Stimulated activated CD4-positive, alpha-beta T cell treated with anti-CD3 and anti-CD28 coated beads, Interleukin-1b, Interleukin-23, amount 100 ng/mL, for 24 hours (primary cell): ENCODE data around the gene POLE.

Experiments used
- DNase-seq, 4 experiments: peaks; one replicate each; pipeline ENCODE4 v3.0.0-alpha.2; 2020; ENCODE audit warnings: low read depth in 4 of 4, low spot score in 1 of 4

The POLE gene

DNA sequence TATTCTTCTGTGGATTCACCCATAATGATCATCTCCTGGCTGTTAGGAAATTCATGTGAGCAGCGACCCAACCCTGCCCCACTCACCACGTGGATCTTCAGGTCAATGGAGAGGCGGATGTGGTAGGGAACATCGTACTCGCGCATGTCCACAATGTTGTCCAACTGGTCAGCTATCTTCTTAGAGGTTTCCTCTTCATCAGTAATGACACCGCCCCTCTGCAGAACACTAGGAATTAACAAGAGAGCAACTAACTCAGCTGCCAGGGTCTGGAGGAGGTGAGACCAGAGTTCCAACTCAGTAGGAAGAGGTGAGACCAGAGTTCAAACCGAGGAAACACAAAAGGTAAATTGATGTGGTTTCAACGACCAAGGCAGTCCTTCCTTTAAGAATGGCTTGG lies 9.7 kb downstream of the POLE start:
- DNase-seq, result no peak

DNA sequence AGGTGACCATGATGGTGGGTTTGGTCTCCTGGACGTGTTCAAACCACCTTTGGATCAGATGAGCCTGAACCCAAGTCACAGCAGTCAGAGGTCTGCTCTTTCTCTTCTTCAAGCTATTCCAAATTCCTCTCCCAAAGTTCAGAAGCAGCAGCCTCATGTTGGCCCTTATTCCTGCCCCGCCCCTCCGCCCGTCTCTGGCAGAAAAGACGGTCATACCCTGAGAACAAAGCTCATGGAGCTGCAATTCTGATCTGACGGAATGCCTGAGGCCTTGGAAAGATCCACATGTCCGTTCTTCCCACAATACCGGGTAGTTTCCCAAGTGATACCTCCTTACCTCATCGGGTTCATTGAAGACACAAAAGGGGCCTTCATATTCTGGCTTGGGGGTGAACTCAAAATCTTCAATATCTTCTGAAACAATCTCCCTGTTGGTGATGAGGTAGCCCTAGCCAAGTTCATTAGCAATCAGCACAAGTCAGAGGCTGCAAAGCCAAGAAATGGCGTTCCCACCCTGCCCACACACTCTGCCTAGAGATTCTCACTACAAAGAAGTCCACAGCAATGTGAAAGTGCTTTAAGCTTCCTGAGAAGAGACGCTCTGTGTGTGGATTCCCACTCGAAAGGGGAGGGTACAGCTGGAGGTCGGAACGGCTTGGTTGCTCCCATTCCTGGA lies 11.2 kb downstream of the POLE start:
- no peak for DNase-seq

DNA sequence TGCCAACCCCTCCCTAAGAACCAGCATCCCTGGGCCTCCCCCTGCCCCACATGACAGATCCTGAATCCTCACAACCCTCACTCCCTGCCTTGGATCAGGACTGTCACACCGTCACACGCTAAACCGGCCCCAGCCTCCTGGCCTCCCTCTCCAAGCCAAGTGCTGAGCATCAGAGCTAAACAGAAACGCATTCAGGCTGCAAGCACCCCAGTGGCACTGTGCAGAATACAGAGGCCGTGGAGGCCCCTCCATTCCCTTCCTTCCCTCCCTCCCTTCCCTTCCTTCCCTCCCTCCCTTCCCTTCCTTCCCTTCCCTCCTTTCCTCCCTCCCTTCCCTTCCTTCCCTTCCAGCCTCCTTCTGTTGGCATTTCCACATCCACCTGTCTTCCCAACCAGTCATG lies 12.6 kb downstream of the POLE start:
- no peak for DNase-seq

DNA sequence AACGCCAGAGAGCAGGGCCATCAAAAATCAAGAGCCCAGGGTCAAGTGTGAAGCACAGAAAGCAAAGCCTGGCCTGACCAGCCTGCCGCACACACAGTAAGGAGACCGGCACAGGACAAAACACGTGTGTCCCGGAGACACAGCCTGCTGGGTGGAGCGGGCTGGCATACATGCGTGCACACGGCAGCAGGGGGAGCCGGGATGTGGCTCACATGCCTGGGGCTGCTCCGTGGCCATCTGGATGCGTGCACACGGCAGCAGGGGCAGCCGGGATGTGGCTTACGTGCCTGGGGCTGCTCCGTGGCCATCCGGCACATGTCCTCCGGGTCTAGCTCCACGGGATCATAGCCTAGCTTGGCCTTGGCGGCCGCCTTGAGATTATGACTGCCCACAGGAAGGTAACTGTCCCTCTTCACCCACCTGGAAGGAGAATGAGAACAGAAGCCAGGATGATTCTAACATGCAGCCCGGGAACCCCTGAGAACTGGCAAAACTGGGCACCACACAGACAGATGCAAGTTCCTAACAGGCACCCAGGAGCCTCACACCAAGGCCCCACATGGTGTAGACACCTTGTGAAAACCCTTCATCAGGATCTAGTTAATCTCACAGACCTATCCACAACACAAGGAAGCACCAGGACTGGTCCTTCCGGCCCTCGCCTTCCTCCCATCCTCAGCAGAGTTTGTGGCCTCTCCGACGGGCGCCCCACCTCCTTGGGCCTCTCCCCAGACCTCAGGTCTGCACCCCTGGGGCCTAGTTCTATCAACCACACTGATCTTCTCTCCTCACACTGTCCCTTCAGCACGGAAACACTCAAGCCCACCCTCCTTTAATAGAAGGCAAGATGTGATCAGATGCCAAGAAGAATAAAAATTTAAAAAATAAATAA lies 13.6 kb downstream of the POLE start:
- DNase-seq, result no peak

DNA sequence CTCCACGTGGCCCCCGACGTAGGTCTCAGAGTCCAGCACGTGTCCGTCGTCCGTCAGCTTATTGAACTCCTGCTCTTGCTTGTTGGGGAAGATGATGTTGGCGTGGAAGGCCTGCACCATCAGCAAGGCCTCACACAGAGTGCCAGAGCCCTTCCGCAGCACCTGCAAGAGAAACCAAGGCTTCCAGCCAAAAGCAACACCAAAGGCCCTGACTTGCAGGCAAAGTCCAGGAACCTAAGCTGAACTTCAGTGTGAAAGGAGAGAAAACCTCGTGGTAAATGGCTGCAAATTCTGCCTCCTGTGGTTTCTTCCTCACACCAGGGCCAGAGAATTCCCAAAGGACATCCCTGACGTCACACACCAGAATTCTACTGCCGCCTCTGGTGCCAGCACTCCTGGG lies 14.5 kb downstream of the POLE start:
- no peak for DNase-seq

DNA sequence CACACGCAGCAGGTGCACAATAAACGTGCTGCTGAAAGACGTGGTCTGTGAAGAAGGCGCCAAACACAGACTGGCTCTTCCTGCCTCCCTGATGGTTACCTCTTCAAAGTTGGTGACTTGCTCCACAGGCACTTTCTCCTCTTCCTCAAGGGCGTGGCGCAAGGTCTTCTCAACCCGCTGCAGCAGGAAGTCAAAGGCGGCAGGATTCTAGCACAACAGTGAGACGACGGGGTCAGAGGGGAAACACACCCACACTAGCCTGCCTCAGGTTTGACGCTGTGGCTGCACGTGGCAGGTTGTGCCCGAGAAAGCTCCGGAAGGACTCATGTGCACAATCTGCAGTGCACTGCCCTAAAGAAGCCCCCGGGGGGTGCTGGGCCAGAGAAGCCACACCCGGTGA lies 15.0 kb downstream of the POLE start:
- DNase-seq, result no peak

DNA sequence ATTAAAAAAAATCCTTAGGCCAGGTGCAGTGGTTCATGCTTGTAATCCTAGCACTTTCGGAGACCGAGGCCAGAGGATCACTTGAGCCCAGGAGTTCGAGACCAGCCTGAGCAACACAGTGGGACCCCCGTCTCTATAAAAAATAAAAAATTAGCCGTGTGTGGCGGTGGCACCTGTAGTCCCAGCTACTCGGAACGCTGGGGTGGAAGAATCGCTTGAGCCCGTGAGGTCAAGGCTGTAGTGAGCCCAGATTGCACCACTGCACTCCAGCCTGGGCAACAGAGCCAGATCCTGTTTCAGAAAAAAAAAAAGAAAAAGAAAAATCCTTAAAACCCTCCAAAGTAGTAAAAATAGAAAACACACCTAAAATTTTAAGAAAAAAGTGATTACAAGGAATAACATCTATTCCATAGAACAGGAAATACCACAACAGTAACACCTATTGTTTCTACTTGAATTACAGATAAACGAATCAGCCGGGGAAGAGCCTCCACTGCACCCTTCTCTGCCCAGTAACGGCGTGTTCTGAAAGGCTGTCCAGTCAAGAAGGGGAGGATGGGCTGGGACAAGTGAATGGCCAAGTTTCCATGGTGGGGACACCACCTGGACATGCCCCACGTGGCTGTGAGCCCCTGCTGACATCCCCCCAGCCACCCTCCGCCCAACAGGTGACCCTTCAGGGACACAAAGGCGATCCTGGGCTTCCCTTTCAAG lies 17.8 kb downstream of the POLE start:
- DNase-seq, result no peak

DNA sequence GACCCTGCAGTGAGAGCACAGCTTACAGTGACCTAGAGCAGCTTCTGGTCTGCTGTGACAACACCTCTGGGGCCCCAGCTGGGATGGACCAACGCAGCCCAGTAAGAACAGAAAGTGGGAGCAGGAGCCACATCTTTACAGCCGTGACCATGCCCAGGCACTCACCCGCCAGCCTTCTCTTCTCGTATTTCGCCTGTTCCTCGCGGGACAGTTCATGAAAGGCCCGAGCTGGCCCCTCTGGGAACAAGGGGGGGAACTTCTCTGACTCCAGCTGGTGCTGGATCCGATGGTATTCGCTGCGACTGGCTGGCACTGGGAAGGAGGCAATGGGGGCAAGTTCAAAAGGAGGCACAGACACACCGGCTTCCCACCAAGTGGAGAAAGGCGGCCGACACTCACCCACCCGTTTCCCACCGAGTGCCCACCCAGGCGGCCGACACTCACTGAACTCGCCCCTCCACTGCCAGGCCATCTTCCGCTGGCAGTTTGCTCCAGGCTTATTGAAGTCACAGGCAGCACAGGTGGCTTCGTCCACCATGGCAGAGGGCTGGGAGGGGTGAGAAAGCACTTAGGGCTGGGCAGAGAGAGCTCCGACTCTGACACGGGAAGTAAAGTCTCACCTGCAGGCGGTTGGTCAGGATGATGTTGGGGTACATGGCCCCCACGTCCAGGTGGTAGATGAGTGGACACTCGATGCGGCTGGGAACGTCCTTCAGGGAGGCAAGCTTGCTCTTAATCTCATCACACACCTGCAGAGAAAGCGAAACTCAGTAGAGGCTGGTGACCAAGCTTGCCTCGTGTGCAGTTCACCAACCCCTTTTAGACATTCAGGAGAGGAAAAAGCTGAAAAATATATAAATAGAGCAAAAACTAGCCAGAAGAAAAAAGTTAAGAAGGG lies 18.7 kb downstream of the POLE start:
- no peak for DNase-seq

DNA sequence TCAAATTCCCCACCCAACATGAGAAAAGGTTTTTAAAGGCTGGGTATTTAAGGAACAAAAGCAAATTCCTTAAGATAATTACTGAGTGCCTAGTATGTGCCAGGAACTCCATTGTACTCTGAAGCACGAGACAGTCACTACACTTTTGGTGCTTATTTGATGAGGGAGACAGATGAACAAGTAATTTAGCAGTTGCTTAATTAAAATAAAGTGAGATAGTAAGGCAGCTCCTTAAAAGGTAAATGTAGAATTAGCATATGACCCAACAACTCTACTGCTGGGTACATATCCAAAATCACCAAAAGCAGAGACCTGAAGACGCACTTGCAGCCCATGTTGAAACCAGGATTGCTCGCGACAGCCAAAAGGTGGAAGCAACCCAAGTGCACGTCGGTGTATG lies 21.3 kb downstream of the POLE start:
- DNase-seq, result no peak

DNA sequence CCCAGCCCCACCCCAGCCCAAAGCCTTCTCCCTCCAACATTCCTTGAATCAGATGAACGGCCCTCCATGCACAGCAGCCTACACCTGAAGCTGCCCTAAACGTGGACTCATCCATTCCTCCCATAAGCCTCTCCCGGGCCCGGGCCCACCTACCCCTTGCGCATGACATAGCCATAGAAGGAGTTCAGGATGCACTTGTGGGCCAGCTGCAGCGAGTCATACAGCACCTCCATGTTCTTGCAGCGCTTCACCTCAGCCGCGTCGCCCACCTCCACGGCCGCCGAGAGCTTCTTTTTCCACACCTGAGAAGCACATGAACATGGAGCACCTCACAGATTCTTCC lies 22.0 kb downstream of the POLE start:
- DNase-seq, result no peak

DNA sequence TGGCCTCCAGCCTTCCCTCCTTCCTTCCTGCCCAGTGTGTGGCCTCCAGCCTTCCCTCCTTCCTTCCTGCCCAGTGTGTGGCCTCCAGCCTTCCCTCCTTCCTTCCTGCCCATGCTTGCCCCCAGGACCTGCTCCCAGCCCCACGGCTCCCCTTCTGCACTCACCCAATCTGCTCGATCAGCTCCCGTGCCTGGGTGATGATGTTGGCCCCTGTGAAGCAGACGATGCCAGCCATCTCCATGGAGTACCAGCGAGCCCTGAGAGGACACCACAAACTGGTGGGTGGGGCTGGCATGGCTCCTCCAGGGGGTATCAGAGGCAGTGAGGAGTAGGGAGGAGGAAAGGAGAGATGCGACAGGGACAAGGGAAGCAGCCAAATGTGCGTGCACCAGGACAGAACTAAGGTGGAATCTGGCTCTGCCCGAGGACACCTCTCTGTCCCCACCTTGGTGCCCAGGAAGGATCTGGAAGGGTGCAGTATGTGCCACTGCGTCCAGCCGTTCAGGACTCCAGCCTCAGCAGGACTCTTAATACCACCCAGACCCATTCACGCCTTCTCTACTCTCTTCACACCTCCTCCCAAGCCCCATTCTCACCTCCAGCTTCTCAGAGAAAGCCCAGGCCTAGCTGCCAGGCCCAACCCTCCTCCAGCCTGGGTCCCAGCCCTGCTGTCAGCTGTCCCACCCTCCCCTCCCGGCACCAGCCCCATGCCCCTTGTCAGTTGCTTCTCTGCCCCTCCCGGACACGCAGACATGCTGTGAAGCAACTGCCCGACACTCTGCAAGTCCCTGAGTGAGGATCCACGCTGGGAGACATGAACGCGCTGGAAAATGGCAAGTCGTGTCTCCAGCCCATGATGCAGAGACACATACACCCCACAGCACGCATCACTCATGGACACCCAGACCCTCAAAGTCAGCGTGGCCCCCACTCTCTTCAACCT lies 22.7 kb downstream of the POLE start:
- no peak for DNase-seq

DNA sequence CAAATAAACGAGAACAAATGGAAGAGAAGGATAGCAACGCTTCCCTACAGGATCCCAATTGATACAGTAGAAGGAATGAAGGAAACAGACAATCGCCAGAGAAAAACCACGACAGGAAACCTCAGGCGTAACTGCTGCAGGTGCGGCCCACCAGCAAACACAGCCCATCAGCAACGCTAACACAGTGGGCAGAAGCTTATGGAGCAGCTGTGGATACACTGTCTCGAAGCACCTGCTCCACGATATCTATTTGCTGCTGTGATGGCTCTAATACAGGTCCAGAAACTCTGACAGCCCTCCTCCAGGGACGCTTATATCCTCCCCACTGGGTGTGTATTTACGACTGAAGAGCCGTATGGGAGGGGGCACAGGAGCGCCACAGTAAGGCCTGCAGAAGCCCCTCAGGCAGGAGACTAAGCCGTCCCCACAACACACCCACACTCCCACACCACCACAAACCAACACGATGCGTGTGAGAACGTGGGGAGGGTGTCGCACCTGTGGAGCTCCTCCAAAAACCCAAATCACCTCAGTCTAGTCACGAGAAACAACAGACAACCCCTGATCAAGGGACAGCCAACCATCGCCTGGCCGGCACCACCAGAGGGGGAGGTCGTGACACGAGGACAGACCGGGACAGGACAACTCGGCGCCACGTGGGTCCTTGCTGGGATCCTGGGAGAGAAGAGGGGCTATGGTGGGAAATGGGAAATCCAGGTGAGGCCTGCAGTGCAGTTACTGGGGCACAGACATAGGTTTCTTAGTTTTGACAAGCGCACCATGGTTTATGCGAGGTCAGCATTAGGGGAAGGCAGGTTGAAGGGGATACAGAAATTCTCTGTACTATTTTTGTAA lies 24.0 kb downstream of the POLE start:
- DNase-seq, result no peak

DNA sequence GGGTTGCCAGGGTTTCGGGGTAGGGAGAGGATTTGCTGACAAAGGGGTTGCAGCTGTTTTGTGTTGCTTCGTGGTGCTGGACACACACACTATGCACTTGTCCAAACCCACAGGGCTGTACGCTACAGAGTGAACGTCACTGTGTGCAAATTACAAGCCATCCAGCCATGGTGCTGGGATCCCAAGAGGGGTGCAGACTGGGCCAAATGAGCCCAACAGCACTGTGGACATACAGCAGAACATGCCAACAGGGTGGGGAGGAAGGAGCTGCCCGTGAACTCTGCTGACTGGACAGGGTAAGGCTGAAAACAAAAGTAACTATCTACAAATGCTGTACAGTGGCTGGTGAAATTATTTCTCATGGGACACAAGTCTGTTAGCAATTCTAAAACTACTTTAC lies 25.2 kb downstream of the POLE start:
- no peak for DNase-seq

DNA sequence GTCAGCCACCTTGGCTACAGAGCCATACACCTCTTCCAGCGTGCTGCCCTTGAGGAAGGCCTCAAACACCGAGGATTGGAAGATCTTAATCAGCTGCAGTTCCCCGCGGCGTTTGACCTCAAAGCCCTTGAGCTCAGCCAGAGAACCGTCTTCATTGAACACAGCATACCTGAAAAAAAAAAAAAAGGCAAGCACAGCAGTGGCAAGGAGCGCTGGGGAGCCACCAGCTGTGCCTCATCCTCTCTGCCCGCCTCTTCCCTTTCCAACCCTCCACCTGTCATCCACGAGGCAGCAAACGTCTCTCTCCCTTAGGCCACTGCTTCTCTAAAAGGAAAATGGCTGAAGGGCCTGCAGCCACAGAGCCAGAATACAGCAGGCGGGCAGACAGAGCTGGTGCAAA lies 26.1 kb downstream of the POLE start:
- no peak for DNase-seq

DNA sequence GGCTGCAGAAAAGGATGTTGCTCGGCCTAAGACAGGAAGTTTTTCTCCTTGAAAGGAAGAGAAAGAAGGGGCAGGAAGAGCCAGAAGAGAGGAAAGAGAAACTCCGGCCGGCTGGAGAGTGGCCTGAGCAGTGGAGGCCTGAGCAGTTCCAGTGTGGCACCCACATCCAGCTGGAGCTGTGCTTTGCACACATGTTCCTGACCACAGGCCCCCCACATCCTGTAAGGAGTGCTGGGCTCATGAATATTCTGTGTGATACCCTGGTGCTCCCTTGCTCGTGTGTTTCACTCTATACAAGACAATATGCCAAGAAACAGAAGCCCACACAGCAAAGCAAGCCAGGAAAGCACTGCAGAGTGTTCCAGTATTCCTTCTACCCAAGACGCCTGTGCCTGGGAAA lies 27.1 kb downstream of the POLE start:
- DNase-seq, result no peak

DNA sequence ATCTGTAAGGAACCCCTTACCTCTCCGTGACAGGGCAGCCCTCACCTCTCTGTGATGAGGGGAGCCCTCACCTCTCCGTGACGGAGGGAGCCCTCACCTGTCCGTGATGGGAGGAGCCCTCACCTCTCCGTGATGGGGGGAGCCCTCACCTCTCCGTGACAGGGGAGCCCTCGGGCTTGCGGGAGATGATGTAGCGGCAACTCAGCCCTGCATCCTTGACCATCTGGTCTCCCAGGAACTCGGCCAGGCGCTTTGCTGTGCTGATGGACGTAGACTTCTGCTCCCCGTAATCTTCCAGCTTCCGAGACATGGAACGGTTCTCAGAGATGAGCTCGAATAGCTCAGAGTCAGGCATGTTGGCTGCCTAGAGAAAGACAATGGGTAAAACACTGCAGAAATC lies 28.0 kb downstream of the POLE start:
- no peak for DNase-seq

DNA sequence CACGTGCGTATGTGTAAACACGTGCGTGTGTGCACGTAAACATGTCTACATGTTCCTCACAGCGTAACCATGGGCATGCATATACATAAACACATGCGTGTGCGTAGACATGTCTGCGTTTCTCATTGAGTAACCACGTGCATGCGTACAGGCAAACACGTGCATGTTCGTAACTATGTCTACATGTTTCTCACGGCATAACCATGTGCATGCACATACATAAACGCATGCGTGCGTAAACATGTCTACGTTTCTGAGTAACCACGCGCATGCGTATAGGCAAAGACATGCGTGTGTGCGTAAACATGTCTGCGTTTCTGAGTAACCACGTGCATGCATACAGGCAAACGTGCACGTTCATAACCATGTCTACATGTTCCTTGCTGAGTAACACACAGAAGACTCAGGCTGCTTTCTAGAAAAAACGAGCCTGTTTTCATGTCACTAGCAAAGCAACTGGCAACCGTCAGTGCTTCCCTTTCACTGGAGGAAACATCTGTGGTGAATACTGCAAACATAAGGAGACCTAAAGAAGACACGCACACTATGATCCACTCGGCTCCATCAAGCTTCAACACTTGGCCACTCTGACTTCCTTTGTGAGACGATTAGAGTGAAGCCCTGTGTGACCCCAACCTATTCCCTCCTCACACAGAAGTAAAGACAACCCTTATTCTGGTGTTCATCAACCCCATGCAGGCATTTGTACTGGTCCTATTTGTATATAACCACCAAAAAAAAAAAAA lies 28.8 kb downstream of the POLE start:
- DNase-seq, result no peak

DNA sequence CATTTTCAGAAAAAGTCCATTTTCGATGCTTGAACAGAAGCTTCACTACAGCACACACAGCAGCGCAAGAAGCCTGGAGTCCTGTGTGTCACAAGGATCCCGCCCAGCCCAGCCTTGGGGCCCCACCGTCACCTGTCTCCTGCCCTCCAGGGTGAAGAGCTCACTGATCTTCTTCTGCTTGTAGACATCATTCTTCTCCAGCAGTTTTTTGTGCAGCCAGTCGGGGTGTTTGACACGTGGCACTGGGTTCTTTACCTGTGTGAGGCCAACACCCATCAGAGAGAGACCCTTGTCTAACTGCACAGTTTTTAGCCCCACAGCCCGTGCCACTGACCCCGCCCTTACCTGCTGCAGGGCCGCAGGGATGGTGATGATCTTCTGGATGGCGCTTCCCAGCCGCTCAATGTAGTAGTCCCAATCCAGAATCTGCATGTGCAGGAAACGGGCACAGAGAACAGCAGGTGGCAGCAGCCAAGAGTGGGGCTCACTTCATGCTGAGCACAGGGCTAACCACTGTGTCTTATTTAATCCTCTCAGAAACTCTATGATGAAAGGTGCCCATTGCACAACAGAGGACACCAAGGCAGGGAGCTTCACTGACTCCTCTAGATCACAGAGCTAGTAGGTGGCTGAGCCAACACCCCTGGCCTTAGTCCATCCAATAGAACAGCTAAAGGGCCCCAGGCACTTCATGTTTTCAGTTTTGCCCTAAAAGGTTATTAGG lies 30.0 kb downstream of the POLE start:
- DNase-seq, result no peak
